T-helper 17 cell (primary cell): ENCODE measurements around the gene NUP93. TPM values are rescaled to one million over a fixed set of nuclear protein-coding genes. Genes with fewer than 3 reads are reported as not detected.
"Not testable (repeated sequence)": the region's sequence is repeated elsewhere in the genome, so short reads cannot be mapped to it uniquely, and the experiment has no call there.

Experiments used
- ATAC-seq: fragments of 150-1000 bp; cut with Tn5 transposase; 2 replicates; pipeline ENCODE4 v1.10.0; 2021; ENCODE audit warnings: mild to moderate bottlenecking, moderate library complexity
- DNase-seq, 3 donors: peaks; one replicate each; pipeline versions ENCODE4 v3.0.0 to v3.0.0-alpha.2; 2020 to 2021
- H3K9me3 ChIP-seq: one replicate; pipeline ENCODE4 v1.7.0; 2013; ENCODE audit warnings: low read length, mild to moderate bottlenecking; ENCODE audit not compliant: control insufficient read depth, poor library complexity, severe bottlenecking
- H3K27ac Mint-ChIP-seq: one replicate; pipeline ENCODE4 v1.8.0; 2022; ENCODE audit warnings: mild to moderate bottlenecking, moderate library complexity, mixed read lengths
- H3K27me3 Mint-ChIP-seq: one replicate; pipeline ENCODE4 v1.8.0; 2022; ENCODE audit warnings: mixed read lengths
- H3K36me3 Mint-ChIP-seq: one replicate; pipeline ENCODE4 v1.8.0; 2022; ENCODE audit warnings: low read depth, mixed read lengths
- H3K4me1 Mint-ChIP-seq: one replicate; pipeline ENCODE4 v1.8.0; 2022; ENCODE audit warnings: mild to moderate bottlenecking, mixed read lengths
- H3K4me3 Mint-ChIP-seq: one replicate; pipeline ENCODE4 v1.8.0; 2022; ENCODE audit warnings: mild to moderate bottlenecking, moderate library complexity, mixed read lengths
- total RNA-seq, 4 donors: library from RNA in 2 of 4; stranded (reverse) in 2 of 4; gene quantifications; one replicate each; pipeline ENCODE4 v1.2.3 and lab custom pipeline; 2022 to 2026

Gene NUP93
- total RNA-seq, 2 donors from 2014 or later = 59.0 to 59.1 TPM

DNA sequence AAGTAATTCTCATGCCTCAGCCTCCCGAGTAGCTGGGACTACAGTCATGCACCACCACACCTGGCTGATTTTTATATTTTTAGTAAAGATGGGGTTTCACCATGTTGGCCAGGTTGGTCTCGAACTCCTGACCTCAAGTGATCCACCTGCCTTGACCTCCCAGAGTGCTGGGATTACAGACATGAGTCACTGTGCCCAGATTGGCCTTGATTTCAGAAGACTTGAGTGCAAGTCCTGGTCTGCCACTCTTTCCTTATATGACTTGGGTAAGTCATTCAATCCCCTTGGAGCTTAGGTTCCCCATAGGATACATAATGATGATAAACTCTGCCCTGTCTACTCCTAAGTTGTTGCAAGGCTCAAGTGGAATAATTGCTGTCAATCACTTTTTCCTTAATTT is 12.4 kb upstream of the NUP93 start:
- DNase-seq, H3K4me3 Mint-ChIP-seq, H3K36me3 Mint-ChIP-seq, ATAC-seq, H3K9me3 ChIP-seq, H3K27me3 Mint-ChIP-seq, H3K4me1 Mint-ChIP-seq, H3K27ac Mint-ChIP-seq: not testable (repeated sequence)

GRCh38 chr16:56722200-56722842 is 7.6 kb upstream of the NUP93 start:
- no peak overlapping the region for H3K27ac Mint-ChIP-seq
- peaks cover 2% of the 10 kb centered on the region for H3K36me3 Mint-ChIP-seq
- H3K27me3 Mint-ChIP-seq = peaks cover 9% of the 10 kb centered on the region
- ATAC-seq (no peak), DNase-seq (no peak)
- no peaks in the 10 kb centered on the region for H3K4me1 Mint-ChIP-seq
- H3K4me3 Mint-ChIP-seq = no peak overlapping the region
- no peaks in the 10 kb centered on the region for H3K9me3 ChIP-seq

GRCh38 chr16:56724191-56724590 is 5.7 kb upstream of the NUP93 start:
- Mint-ChIP-seq H3K36me3 (peaks cover 2% of the 10 kb centered on the region), H3K4me1 (peaks cover 6% of the 10 kb centered on the region), H3K4me3 (no peak overlapping the region), H3K27ac (no peak overlapping the region), H3K27me3 (peaks cover 9% of the 10 kb centered on the region)
- H3K9me3 ChIP-seq = no peaks in the 10 kb centered on the region
- ATAC-seq = no peak
- DNase-seq = no peak

DNA sequence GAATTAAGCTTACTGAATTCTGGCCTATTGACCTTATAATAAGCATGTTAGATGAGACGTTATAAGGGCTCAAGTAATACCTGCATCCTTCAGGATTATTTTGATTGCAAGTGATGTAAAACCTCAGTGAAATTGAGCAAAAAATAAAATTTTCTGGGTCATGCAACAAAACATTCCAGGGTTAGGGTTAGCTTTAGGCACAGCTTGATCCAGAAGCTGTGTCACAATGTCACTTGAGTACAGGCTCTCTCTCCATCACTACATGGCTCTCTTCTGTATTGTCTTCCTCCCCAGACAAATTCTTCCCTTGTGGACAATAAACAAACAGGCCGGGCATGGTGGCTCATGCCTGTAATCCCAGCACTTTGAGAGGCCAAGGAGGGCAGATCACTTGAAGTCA is 3.6 kb upstream of the NUP93 start:
- H3K9me3 ChIP-seq = no peaks in the 10 kb centered on the region
- Mint-ChIP-seq H3K4me3 (no peak overlapping the region), H3K36me3 (peaks cover 2% of the 10 kb centered on the region), H3K27me3 (peaks cover 9% of the 10 kb centered on the region), H3K27ac (no peak overlapping the region), H3K4me1 (peaks cover 15% of the 10 kb centered on the region)
- no peak for DNase-seq
- ATAC-seq = no peak

GRCh38 chr16:56726926-56727325 is 3.0 kb upstream of the NUP93 start:
- peaks cover 9% of the 10 kb centered on the region for H3K27me3 Mint-ChIP-seq
- peaks cover 2% of the 10 kb centered on the region for H3K36me3 Mint-ChIP-seq
- no peak for DNase-seq
- H3K4me3 Mint-ChIP-seq = no peak overlapping the region
- H3K4me1 Mint-ChIP-seq = peaks cover 16% of the 10 kb centered on the region
- H3K27ac Mint-ChIP-seq = no peak overlapping the region
- no peak for ATAC-seq
- no peaks in the 10 kb centered on the region for H3K9me3 ChIP-seq

DNA sequence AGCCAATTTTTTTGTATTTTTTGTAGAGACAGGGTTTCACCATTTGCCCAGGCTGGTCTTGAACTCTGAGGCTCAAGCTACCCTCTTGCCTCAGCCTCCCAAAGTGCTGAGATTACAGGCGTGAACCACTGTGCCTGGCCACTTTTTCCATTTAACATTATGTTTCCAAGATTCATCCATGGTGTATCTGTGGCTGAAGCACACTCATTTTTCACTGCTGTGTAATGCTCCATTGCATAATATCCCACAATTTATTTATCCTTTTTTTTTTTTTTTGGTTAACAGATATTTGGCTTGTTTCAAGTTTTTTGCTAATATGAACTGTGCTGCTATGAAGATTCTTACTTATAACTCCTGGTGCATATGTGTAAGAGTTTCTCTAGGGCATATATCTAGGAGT is 1.9 kb upstream of the NUP93 start:
- DNase-seq (no peak), ATAC-seq (no peak)
- Mint-ChIP-seq H3K27me3 (no peaks in the 10 kb centered on the region), H3K4me1 (peaks cover 16% of the 10 kb centered on the region), H3K36me3 (peaks cover 2% of the 10 kb centered on the region), H3K27ac (no peak overlapping the region), H3K4me3 (no peak overlapping the region)
- H3K9me3 ChIP-seq = no peaks in the 10 kb centered on the region

DNA sequence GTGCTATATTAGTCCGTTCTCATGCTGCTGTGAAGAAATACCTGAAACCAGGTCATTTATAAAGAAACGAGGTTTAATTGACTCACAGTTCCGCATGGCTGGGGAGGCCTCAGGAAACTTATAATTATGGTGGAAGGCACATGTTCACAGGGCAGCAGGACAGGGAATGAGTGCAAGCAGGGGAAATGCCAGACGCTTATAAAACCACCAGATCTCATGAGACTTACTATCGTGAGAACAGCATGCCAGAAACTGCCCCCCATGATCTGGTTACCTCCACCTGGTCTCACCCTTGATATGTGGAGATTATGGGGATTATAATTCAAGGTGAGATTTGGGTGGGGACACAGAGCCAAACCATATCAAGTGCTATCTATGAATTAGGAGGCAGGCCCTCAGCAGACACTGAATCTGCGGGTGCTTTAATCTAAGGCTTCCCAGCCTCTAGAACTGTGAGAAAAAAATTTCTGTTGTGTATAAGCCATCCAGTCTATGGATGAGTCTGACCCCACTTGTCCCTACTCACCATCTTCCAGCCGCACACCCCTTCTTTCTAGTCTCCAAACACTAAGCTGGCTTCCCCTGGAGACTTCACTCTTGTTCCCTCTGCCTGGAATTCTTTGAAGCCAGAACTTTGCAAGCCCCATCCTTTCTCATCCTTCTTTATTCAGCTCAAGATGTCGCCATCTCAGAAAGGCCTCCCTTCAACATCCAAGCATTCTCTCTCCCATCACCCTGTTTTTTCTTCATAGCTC is 772 bp upstream of the NUP93 start:
- peaks cover 16% of the 10 kb centered on the region for H3K4me1 Mint-ChIP-seq
- H3K27me3 Mint-ChIP-seq = no peaks in the 10 kb centered on the region
- no peaks in the 10 kb centered on the region for H3K9me3 ChIP-seq
- no peak for DNase-seq
- peaks cover 2% of the 10 kb centered on the region for H3K36me3 Mint-ChIP-seq
- no peak overlapping the region for H3K27ac Mint-ChIP-seq
- no peak overlapping the region for H3K4me3 Mint-ChIP-seq
- ATAC-seq = no peak

- Mint-ChIP-seq H3K36me3 (peaks cover 3% of the 10 kb centered on the region), H3K4me3 (no peak overlapping the region), H3K4me1 (peaks cover 24% of the 10 kb centered on the region), H3K27me3 (no peaks in the 10 kb centered on the region), H3K27ac (no peak overlapping the region)
- DNase-seq (no peak), ATAC-seq (no peak)
- H3K9me3 ChIP-seq = no peaks in the 10 kb centered on the region
These were observed 2.4 kb downstream of the NUP93 start for GRCh38 chr16:56732366-56732765.

GRCh38 chr16:56732832-56733231 is 2.9 kb downstream of the NUP93 start:
- no peaks in the 10 kb centered on the region for H3K27me3 Mint-ChIP-seq
- H3K4me3 Mint-ChIP-seq = no peak overlapping the region
- H3K9me3 ChIP-seq = no peaks in the 10 kb centered on the region
- DNase-seq (no peak), ATAC-seq (peak; percentile 29)
- H3K36me3 Mint-ChIP-seq = peaks cover 3% of the 10 kb centered on the region
- H3K27ac Mint-ChIP-seq = no peak overlapping the region
- peaks cover 28% of the 10 kb centered on the region for H3K4me1 Mint-ChIP-seq

DNA sequence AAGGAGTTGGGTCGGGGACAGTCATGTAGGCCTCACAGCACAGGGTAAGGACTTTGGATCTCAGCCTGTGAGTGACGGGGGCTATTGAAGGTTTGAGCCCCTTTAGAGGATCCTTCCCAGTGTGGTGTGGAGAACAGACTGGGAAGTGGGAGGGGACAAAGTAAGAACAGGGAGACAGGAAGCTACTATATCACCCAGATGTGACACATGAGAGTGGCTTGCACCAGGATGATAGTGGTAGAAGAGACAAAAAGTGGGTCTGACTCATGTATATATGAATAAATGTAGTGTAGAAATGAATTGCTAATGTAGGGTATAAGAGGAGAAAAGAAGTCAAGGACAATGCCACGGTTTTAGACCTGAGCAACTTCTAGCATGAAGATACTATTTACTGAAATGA is 4.5 kb downstream of the NUP93 start:
- H3K4me1 Mint-ChIP-seq = peaks cover 19% of the 10 kb centered on the region
- peaks cover 3% of the 10 kb centered on the region for H3K36me3 Mint-ChIP-seq
- ATAC-seq = no peak

DNA sequence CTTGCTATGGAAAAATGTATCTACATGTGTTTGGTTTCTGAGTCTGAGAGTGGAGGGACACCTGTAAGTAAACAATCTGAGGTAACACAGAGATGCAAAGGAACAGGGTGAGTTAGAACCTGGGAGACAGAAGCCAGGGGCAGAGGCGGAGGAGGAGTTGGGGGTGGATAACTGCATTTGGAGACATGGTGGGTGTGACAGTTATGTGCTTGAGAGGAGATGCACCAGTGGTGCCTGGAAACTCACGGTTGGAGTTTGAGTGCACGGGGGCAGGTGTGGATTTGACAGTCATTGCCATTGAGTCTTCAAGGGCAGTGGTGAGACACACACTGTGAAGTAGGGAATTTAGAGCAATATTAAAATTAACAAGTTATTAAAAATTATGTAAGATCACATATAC is 6.5 kb downstream of the NUP93 start:
- no peak overlapping the region for H3K27ac Mint-ChIP-seq
- peaks cover 11% of the 10 kb centered on the region for H3K4me1 Mint-ChIP-seq
- no peaks in the 10 kb centered on the region for H3K9me3 ChIP-seq
- DNase-seq (no peak), ATAC-seq (no peak)
- H3K4me3 Mint-ChIP-seq = no peak overlapping the region
- H3K27me3 Mint-ChIP-seq = no peaks in the 10 kb centered on the region
- H3K36me3 Mint-ChIP-seq = peaks cover 3% of the 10 kb centered on the region

More for the DNA sequence above, 4.5 kb downstream of the NUP93 start:
- Mint-ChIP-seq H3K4me3 (no peak overlapping the region), H3K27ac (no peak overlapping the region), H3K27me3 (no peaks in the 10 kb centered on the region)
- no peaks in the 10 kb centered on the region for H3K9me3 ChIP-seq
- no peak for DNase-seq

GRCh38 chr16:56737539-56737938 is 7.6 kb downstream of the NUP93 start:
- H3K36me3 Mint-ChIP-seq = peaks cover 3% of the 10 kb centered on the region
- no peak for ATAC-seq

DNA sequence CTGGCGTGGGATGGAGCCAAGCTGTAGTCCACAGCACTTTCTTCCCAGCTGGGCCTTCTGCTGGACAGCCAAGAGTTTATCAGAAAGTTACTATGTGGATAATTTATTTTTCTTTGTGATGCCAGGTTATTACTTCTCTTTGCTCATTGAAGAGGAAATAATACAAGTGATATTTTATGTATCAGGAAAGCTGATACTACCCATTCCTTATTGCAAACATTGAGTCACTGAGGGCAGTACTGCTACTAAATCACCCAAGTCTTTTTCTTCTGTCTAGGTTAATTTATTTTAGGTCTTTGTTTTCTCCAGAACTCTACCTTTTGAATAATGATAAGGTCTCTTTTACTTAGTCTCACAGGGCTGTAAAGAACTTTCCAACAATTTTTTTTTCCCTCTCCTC is 8.3 kb downstream of the NUP93 start:
- no peak overlapping the region for H3K27ac Mint-ChIP-seq
- ATAC-seq (no peak), DNase-seq (no peak)
- no peaks in the 10 kb centered on the region for H3K27me3 Mint-ChIP-seq
- no peaks in the 10 kb centered on the region for H3K9me3 ChIP-seq
- H3K36me3 Mint-ChIP-seq = peaks cover 3% of the 10 kb centered on the region
- H3K4me1 Mint-ChIP-seq = peaks cover 15% of the 10 kb centered on the region
- no peak overlapping the region for H3K4me3 Mint-ChIP-seq

More at GRCh38 chr16:56737539-56737938, 7.6 kb downstream of the NUP93 start:
- Mint-ChIP-seq H3K27me3 (no peaks in the 10 kb centered on the region), H3K4me3 (no peak overlapping the region), H3K27ac (no peak overlapping the region), H3K4me1 (peaks cover 13% of the 10 kb centered on the region)
- DNase-seq = no peak
- H3K9me3 ChIP-seq = no peaks in the 10 kb centered on the region

- not testable (repeated sequence) for H3K27ac Mint-ChIP-seq, DNase-seq, H3K36me3 Mint-ChIP-seq
These were observed 9.4 kb downstream of the NUP93 start for GRCh38 chr16:56739378-56739777.

More at GRCh38 chr16:56739378-56739777, 9.4 kb downstream of the NUP93 start:
- not testable (repeated sequence) for H3K4me3 Mint-ChIP-seq, ATAC-seq, H3K9me3 ChIP-seq, H3K27me3 Mint-ChIP-seq
- H3K4me1 Mint-ChIP-seq = peaks cover 21% of the 10 kb centered on the region
